H9 (cell line): ENCODE measurements around the gene RAB3C. TPM values are rescaled to one million over a fixed set of nuclear protein-coding genes. Genes with fewer than 3 reads are reported as not detected.

ENCODE experiments used
- DNase-seq: peaks from one replicate; pipeline ENCODE4 v3.0.0-alpha.2; 2017
- H2AFZ ChIP-seq: one replicate; pipeline ENCODE4 v1.6.1; 2013; ENCODE audit warnings: mild to moderate bottlenecking, low read length, control low read depth, moderate library complexity
- H2AK5ac ChIP-seq: 2 replicates; pipeline ENCODE4 v1.6.1; 2013; ENCODE audit warnings: low read length, control low read depth, mixed read lengths; ENCODE audit not compliant: insufficient read length
- H2BK120ac ChIP-seq: one replicate; pipeline ENCODE4 v1.6.1; 2013; ENCODE audit warnings: low read depth, mild to moderate bottlenecking, low read length, control low read depth, inconsistent platforms; ENCODE audit not compliant: poor library complexity, severe bottlenecking
- H2BK12ac ChIP-seq: 2 replicates; pipeline ENCODE4 v1.6.1; 2013; ENCODE audit warnings: low read length, control low read depth, mixed read lengths, low read depth; ENCODE audit not compliant: insufficient read length
- H2BK15ac ChIP-seq: 2 replicates; pipeline ENCODE4 v1.6.1; 2013; ENCODE audit warnings: low read depth, low read length, control low read depth
- H2BK20ac ChIP-seq: one replicate; pipeline ENCODE4 v1.6.1; 2013; ENCODE audit warnings: low read depth, mild to moderate bottlenecking, low read length, control low read depth, inconsistent platforms; ENCODE audit not compliant: poor library complexity, severe bottlenecking
- H2BK5ac ChIP-seq: 2 replicates; pipeline ENCODE4 v1.6.1; 2013; ENCODE audit warnings: low read length, control low read depth, mixed read lengths; ENCODE audit not compliant: insufficient read length
- H3K14ac ChIP-seq: 2 replicates; pipeline ENCODE4 v1.6.1; 2013; ENCODE audit warnings: low read length, control low read depth; ENCODE audit not compliant: insufficient read depth
- H3K18ac ChIP-seq: 2 replicates; pipeline ENCODE4 v1.6.1; 2013; ENCODE audit warnings: low read depth, mild to moderate bottlenecking, mixed read lengths, low read length, control low read depth; ENCODE audit not compliant: insufficient read length
- H3K23ac ChIP-seq: 2 replicates; pipeline ENCODE4 v1.6.1; 2013; ENCODE audit warnings: low read length, control low read depth, mixed read lengths, low read depth; ENCODE audit not compliant: insufficient read length
- H3K23me2 ChIP-seq: 2 replicates; pipeline ENCODE4 v1.6.1; 2013; ENCODE audit warnings: low read depth, mild to moderate bottlenecking, mixed read lengths, low read length, control low read depth; ENCODE audit not compliant: insufficient read length, poor library complexity, severe bottlenecking
- H3K27ac ChIP-seq: 2 replicates; pipeline ENCODE4 v1.5.1; 2013; ENCODE audit warnings: low read length, control low read depth, mixed read lengths, low read depth; ENCODE audit not compliant: insufficient read length
- H3K27me3 ChIP-seq: 2 replicates; pipeline ENCODE4 v1.6.1; 2013; ENCODE audit warnings: low read length, control low read depth, inconsistent platforms; ENCODE audit not compliant: insufficient read depth
- H3K4ac ChIP-seq: 2 replicates; pipeline ENCODE4 v1.6.1; 2013; ENCODE audit warnings: low read depth, mild to moderate bottlenecking, control low read depth, inconsistent platforms, low read length, moderate library complexity
- H3K4me1 ChIP-seq: 2 replicates; pipeline ENCODE4 v1.6.1; 2013; ENCODE audit warnings: low read length, control low read depth, inconsistent platforms; ENCODE audit not compliant: insufficient read depth
- H3K4me2 ChIP-seq: 2 replicates; pipeline ENCODE4 v1.6.1; 2013; ENCODE audit warnings: low read length, control low read depth, mixed read lengths; ENCODE audit not compliant: insufficient read length, insufficient read depth
- H3K56ac ChIP-seq: 2 replicates; pipeline ENCODE4 v1.6.1; 2013; ENCODE audit warnings: low read depth, mild to moderate bottlenecking, mixed read lengths, low read length, control low read depth; ENCODE audit not compliant: insufficient read length
- H3K79me1 ChIP-seq: 2 replicates; pipeline ENCODE4 v1.6.1; 2013; ENCODE audit warnings: low read depth, mild to moderate bottlenecking, moderate library complexity, low read length, control low read depth, inconsistent platforms; ENCODE audit not compliant: insufficient read depth, poor library complexity, severe bottlenecking
- H3K79me2 ChIP-seq: 2 replicates; pipeline ENCODE4 v1.6.1; 2013; ENCODE audit warnings: low read length, control low read depth, inconsistent platforms; ENCODE audit not compliant: insufficient read depth
- H3K9ac ChIP-seq: 2 replicates; pipeline ENCODE4 v1.6.1; 2013; ENCODE audit warnings: low read length, control low read depth, mixed read lengths; ENCODE audit not compliant: insufficient read length; ENCODE audit errors: extremely low read depth
- H3K9me3 ChIP-seq: one replicate; pipeline ENCODE4 v1.6.1; 2013; ENCODE audit warnings: low read depth, low read length, inconsistent platforms; ENCODE audit not compliant: control insufficient read depth
- H3T11ph ChIP-seq: one replicate; pipeline ENCODE4 v1.6.1; 2013; ENCODE audit warnings: mild to moderate bottlenecking, low read length, control low read depth, inconsistent platforms
- H4K20me1 ChIP-seq: one replicate; pipeline ENCODE4 v1.6.1; 2013; ENCODE audit not compliant: control insufficient read depth, insufficient read length, insufficient read depth
- H4K5ac ChIP-seq: 2 replicates; pipeline ENCODE4 v1.6.1; 2013; ENCODE audit warnings: low read depth, mild to moderate bottlenecking, mixed read lengths, low read length, control low read depth; ENCODE audit not compliant: insufficient read length
- H4K8ac ChIP-seq: replicated peaks from 2 replicates; pipeline ENCODE4 v1.6.1; 2013; ENCODE audit warnings: low read length, control low read depth, mixed read lengths, low read depth; ENCODE audit not compliant: insufficient read length
- H4K91ac ChIP-seq: 2 replicates; pipeline ENCODE4 v1.6.1; 2013; ENCODE audit warnings: low read depth, mild to moderate bottlenecking, moderate library complexity, mixed read lengths, low read length, control low read depth; ENCODE audit not compliant: insufficient read length
- H3K27ac Mint-ChIP-seq, 3 experiments: 2 replicates in 2 of 3; 3 replicates in 1 of 3; pipeline ENCODE4 v1.8.0; 2020 to 2021; ENCODE audit warnings: mixed read lengths in 3 of 3, mild to moderate bottlenecking in 1 of 3, moderate library complexity in 1 of 3
- H3K27me3 Mint-ChIP-seq: 2 replicates; pipeline ENCODE4 v1.8.0; 2021; ENCODE audit warnings: low read depth, mild to moderate bottlenecking, moderate library complexity, mixed read lengths
- H3K36me3 Mint-ChIP-seq, 3 experiments: 2 replicates in 2 of 3; 3 replicates in 1 of 3; pipeline ENCODE4 v1.8.0; 2020 to 2021; ENCODE audit warnings: low read depth in 3 of 3, mixed read lengths in 3 of 3; ENCODE audit not compliant: insufficient read depth in 1 of 3
- H3K4me1 Mint-ChIP-seq, 2 experiments: 2 replicates each; pipeline ENCODE4 v1.8.0; 2020; ENCODE audit warnings: mixed read lengths in 2 of 2
- H3K4me3 Mint-ChIP-seq, 2 experiments: 2 replicates in 1 of 2; 3 replicates in 1 of 2; pipeline ENCODE4 v1.8.0; 2020 to 2021; ENCODE audit warnings: mild to moderate bottlenecking in 2 of 2, mixed read lengths in 2 of 2, moderate library complexity in 1 of 2
- H3K9me3 Mint-ChIP-seq, 2 experiments: 2 replicates in 1 of 2; 3 replicates in 1 of 2; pipeline ENCODE4 v1.8.0; 2020; ENCODE audit warnings: mild to moderate bottlenecking in 2 of 2, mixed read lengths in 2 of 2, moderate library complexity in 1 of 2
- CTCF ChIP-seq: fragments of 200-600 bp; sonication (generic); conservative IDR thresholded peaks from 3 replicates; pipeline ENCODE4 v1.8.0; 2021; ENCODE audit warnings: antibody characterized with exemption, mild to moderate bottlenecking
- WGBS: extraction: QIAGEN DNeasy Blood & Tissue Kit; methylation state at CpG from one replicate; pipeline ENCODE4 v1.1.7; 2013; ENCODE audit warnings: missing lambda C conversion rate, low lambda C conversion rate, mixed read lengths; ENCODE audit not compliant: insufficient read length; ENCODE audit errors: extremely low coverage; 5-methylcytosine and 5-hydroxymethylcytosine counted together
- total RNA-seq: library from RNA; stranded (reverse); gene quantifications from 2 replicates; pipeline ENCODE4 v1.2.1, GENCODE V29; 2021

RAB3C gene
- total RNA-seq, 1 experiment from 2014 or later, result 16.3 TPM

- Mint-ChIP-seq H3K36me3 (peaks cover 0 to 4% (median 2%) of the 10 kb centered on the region in 3 experiments; a peak in 3 of 7 replicates), H3K27me3 (no peaks in the 10 kb centered on the region), H3K9me3 (peaks cover 0 to 3% of the 10 kb centered on the region in 2 experiments; a peak in 1 of 5 replicates), H3K27ac (peak overlapping the region in 1 of 3 experiments; percentile 49; a peak in 1 of 7 replicates), H3K4me3 (no peak overlapping the region), H3K4me1 (peaks cover 6 to 19% of the 10 kb centered on the region in 2 experiments)
- H3K9ac ChIP-seq, result no peak overlapping the region
- no peak overlapping the region for H2AFZ ChIP-seq
- no peaks in the 10 kb centered on the region for H3K79me2 ChIP-seq
- no peak overlapping the region for H2BK15ac ChIP-seq
- no CpG with 5 or more reads among the region's 3 CpGs for WGBS
- H4K8ac ChIP-seq, result no peak overlapping the region
- no peak overlapping the region for H3K14ac ChIP-seq
- H3K56ac ChIP-seq, result no peak overlapping the region
- H3K23me2 ChIP-seq, result no peaks in the 10 kb centered on the region
- H2AK5ac ChIP-seq, result no peak overlapping the region
- no peak overlapping the region for H2BK5ac ChIP-seq
- H2BK20ac ChIP-seq, result no peak overlapping the region
- no peak overlapping the region for H3K18ac ChIP-seq
- no peaks in the 10 kb centered on the region for H3K4me1 ChIP-seq
- TF ChIP-seq CTCF, result no peak
- no peaks in the 10 kb centered on the region for H3K9me3 ChIP-seq
- no peaks in the 10 kb centered on the region for H4K20me1 ChIP-seq
- no peak overlapping the region for H2BK12ac ChIP-seq
- no peak overlapping the region for H3T11ph ChIP-seq
- H4K5ac ChIP-seq, result no peak overlapping the region
- H3K4me2 ChIP-seq, result no peak overlapping the region
- H3K27ac ChIP-seq, result no peak overlapping the region
- H2BK120ac ChIP-seq, result no peak overlapping the region
- no peaks in the 10 kb centered on the region for H3K79me1 ChIP-seq
- no peak overlapping the region for H4K91ac ChIP-seq
- no peak overlapping the region for H3K23ac ChIP-seq
- no peak for DNase-seq
- H3K27me3 ChIP-seq, result no peaks in the 10 kb centered on the region
- no peak overlapping the region for H3K4ac ChIP-seq
Observed at GRCh38 chr5:58740956-58741355, 158.1 kb downstream of the RAB3C start.
